ENCODE data around the gene DUSP2. TPM values are rescaled to one million over a fixed set of nuclear protein-coding genes. Genes with fewer than 3 reads are reported as not detected.

DUSP2 gene
- total and polyA plus RNA-seq, 10 of the 15 experiments (the other 5 are each of a cell fraction or from before 2014, with no cell fraction given): 9.7 to 212 (median 57.2) TPM

DNA sequence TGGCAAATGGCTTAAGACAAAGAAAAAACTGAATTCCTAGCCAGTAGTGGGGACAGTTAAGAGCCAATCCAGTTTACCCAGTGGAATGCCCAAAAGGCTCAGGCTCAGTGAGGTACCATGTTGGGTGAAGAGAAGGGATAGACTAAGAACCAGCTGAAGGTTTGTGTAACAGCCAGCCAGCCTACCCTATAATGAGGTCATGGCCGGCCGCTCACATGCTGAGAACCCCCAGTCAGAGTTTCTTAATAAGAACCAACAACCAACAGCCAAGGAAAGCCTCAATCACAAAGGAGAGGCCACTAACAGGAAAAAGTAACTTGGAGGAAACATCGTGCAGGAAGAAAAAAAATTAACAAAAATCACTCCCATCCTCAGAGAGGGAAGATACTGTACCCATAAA lies 25.4 kb upstream of the DUSP2 start:
- no peaks in the 10 kb centered on the region for H4K20me1 ChIP-seq (ENCODE audit: control insufficient read depth, insufficient read depth)
- ChIA-PET CTCF (interaction anchor here (10.6 kb wide), 1 partner anchor 29 kb away, joined by 535 read pairs; the partner anchor contains the start of genes ASTL and DUSP2), RAD21 (ENCODE audit: unreplicated experiment) (interaction anchor here (0.6 to 8.9 kb wide), 2 partner anchors 8 to 29 kb away, joined by 3 to 463 read pairs; partner anchors contain the start of genes ASTL and DUSP2), POLR2A (interaction anchor here (0.6 kb wide), 1 partner anchor 39 kb away, joined by 7 read pairs; no protein-coding TSS in a partner anchor), SMC1A (ENCODE audit: uncharacterized antibody, unreplicated experiment) (interaction anchor here (7.5 kb wide), 1 partner anchor 29 kb away, joined by 338 read pairs; the partner anchor contains the start of genes ASTL and DUSP2)
- intact Hi-C loops (cut with micrococcal nuclease; ENCODE audit: unreplicated experiment) (no loop called here), in situ Hi-C loops (cut with MboI) (no loop called here)
- H3K9me3 ChIP-seq (replicated peaks; ENCODE audit: control insufficient read depth, insufficient read depth, low read length): no peaks in the 10 kb centered on the region; the same call in 2 of the 3 replicates
- no peak overlapping the region for H2AFZ ChIP-seq (ENCODE audit: control insufficient read depth, low read depth, low read length)
- H3K36me3 ChIP-seq (ENCODE audit: control insufficient read depth in 2 of 2, insufficient read depth in 2 of 2, low read length in 1 of 2): no peaks in the 10 kb centered on the region
- 98% methylated on average over 3 of the region's 3 CpGs for WGBS (ENCODE audit: insufficient coverage, insufficient replicate concordance, low lambda C conversion rate, missing lambda C conversion rate)
- no peaks in the 10 kb centered on the region for H3K27me3 ChIP-seq (replicated peaks in 1 of 2; ENCODE audit: control insufficient read depth in 2 of 2, insufficient read depth in 2 of 2, low read length in 1 of 2)
- H3K27ac ChIP-seq (ENCODE audit: control insufficient read depth, insufficient read depth): no peak overlapping the region
- DNase-seq (ENCODE audit: low read depth, low spot score) (no peak), ATAC-seq (no peak), FAIRE-seq (no peak)
- no peak overlapping the region for H3K4me3 ChIP-seq
- H3K9ac ChIP-seq (ENCODE audit: control insufficient read depth, insufficient read depth, low read length): no peak overlapping the region
- peaks cover 9% of the 10 kb centered on the region for H3K4me1 ChIP-seq (ENCODE audit: control insufficient read depth, insufficient read depth, low read length)
- no TSS peak for BruUV-seq (replicated peaks)
- H3K4me2 ChIP-seq (ENCODE audit: control insufficient read depth, insufficient read depth): no peak overlapping the region
- H3K79me2 ChIP-seq (ENCODE audit: control insufficient read depth, insufficient read depth, low read length): no peaks in the 10 kb centered on the region
- no peak for TF ChIP-seq CBX3 (IDR thresholded peaks at IDR 0.05; ENCODE audit: borderline replicate concordance, low read depth)
- no peak for TF ChIP-seq FOS (IDR thresholded peaks at IDR 0.05; ENCODE audit: borderline replicate concordance, extremely low read depth, insufficient read length)
- TF ChIP-seq IKZF2 (IDR thresholded peaks at IDR 0.05): no peak
- TF ChIP-seq KAT2A (conservative IDR thresholded peaks at IDR 0.05; ENCODE audit: control insufficient read depth, low read depth, low read length): no peak
- no peak for TF ChIP-seq BRCA1 (IDR thresholded peaks at IDR 0.05; ENCODE audit: low read depth, low read length)
- no peak for TF ChIP-seq BCL11A (IDR thresholded peaks at IDR 0.05; ENCODE audit: low read depth, low read length)
- TF ChIP-seq NBN (IDR thresholded peaks at IDR 0.05): no peak
- TF ChIP-seq YY1 (IDR thresholded peaks at IDR 0.05; ENCODE audit: low read depth, low read length): no peak
- TF ChIP-seq CHD1 (IDR thresholded peaks at IDR 0.05; ENCODE audit: low read depth, low read length): no peak
- TF ChIP-seq, protein P1, sequence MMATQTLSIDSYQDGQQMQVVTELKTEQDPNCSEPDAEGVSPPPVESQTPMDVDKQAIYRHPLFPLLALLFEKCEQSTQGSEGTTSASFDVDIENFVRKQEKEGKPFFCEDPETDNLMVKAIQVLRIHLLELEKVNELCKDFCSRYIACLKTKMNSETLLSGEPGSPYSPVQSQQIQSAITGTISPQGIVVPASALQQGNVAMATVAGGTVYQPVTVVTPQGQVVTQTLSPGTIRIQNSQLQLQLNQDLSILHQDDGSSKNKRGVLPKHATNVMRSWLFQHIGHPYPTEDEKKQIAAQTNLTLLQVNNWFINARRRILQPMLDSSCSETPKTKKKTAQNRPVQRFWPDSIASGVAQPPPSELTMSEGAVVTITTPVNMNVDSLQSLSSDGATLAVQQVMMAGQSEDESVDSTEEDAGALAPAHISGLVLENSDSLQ (IDR thresholded peaks at IDR 0.05): no peak
- TF ChIP-seq, protein P2, sequence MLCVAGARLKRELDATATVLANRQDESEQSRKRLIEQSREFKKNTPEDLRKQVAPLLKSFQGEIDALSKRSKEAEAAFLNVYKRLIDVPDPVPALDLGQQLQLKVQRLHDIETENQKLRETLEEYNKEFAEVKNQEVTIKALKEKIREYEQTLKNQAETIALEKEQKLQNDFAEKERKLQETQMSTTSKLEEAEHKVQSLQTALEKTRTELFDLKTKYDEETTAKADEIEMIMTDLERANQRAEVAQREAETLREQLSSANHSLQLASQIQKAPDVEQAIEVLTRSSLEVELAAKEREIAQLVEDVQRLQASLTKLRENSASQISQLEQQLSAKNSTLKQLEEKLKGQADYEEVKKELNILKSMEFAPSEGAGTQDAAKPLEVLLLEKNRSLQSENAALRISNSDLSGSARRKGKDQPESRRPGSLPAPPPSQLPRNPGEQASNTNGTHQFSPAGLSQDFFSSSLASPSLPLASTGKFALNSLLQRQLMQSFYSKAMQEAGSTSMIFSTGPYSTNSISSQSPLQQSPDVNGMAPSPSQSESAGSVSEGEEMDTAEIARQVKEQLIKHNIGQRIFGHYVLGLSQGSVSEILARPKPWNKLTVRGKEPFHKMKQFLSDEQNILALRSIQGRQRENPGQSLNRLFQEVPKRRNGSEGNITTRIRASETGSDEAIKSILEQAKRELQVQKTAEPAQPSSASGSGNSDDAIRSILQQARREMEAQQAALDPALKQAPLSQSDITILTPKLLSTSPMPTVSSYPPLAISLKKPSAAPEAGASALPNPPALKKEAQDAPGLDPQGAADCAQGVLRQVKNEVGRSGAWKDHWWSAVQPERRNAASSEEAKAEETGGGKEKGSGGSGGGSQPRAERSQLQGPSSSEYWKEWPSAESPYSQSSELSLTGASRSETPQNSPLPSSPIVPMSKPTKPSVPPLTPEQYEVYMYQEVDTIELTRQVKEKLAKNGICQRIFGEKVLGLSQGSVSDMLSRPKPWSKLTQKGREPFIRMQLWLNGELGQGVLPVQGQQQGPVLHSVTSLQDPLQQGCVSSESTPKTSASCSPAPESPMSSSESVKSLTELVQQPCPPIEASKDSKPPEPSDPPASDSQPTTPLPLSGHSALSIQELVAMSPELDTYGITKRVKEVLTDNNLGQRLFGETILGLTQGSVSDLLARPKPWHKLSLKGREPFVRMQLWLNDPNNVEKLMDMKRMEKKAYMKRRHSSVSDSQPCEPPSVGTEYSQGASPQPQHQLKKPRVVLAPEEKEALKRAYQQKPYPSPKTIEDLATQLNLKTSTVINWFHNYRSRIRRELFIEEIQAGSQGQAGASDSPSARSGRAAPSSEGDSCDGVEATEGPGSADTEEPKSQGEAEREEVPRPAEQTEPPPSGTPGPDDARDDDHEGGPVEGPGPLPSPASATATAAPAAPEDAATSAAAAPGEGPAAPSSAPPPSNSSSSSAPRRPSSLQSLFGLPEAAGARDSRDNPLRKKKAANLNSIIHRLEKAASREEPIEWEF (IDR thresholded peaks at IDR 0.05; ENCODE audit: insufficient replicate concordance, low read depth, low read length): no peak
- no peak for TF ChIP-seq MYC (IDR thresholded peaks at IDR 0.05; ENCODE audit: insufficient read depth, insufficient read length, insufficient replicate concordance, low read length, severe bottlenecking)
- TF ChIP-seq MYB (IDR thresholded peaks at IDR 0.05; ENCODE audit: borderline replicate concordance, low read depth, low read length): no peak
- TF ChIP-seq SPI1 (IDR thresholded peaks at IDR 0.05; ENCODE audit: borderline replicate concordance, insufficient read depth, low read depth, low read length): no peak
- TF ChIP-seq PAX8 (IDR thresholded peaks at IDR 0.05): no peak
- TF ChIP-seq, protein P3, sequence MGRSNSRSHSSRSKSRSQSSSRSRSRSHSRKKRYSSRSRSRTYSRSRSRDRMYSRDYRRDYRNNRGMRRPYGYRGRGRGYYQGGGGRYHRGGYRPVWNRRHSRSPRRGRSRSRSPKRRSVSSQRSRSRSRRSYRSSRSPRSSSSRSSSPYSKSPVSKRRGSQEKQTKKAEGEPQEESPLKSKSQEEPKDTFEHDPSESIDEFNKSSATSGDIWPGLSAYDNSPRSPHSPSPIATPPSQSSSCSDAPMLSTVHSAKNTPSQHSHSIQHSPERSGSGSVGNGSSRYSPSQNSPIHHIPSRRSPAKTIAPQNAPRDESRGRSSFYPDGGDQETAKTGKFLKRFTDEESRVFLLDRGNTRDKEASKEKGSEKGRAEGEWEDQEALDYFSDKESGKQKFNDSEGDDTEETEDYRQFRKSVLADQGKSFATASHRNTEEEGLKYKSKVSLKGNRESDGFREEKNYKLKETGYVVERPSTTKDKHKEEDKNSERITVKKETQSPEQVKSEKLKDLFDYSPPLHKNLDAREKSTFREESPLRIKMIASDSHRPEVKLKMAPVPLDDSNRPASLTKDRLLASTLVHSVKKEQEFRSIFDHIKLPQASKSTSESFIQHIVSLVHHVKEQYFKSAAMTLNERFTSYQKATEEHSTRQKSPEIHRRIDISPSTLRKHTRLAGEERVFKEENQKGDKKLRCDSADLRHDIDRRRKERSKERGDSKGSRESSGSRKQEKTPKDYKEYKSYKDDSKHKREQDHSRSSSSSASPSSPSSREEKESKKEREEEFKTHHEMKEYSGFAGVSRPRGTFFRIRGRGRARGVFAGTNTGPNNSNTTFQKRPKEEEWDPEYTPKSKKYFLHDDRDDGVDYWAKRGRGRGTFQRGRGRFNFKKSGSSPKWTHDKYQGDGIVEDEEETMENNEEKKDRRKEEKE (IDR thresholded peaks at IDR 0.05): no peak

All from GM12878 (cell line).